ENCODE results near the gene C7orf33. TPM values are rescaled to one million over a fixed set of nuclear protein-coding genes. Genes with fewer than 3 reads are reported as not detected.
"Not testable (repeated sequence)": the region's sequence is repeated elsewhere in the genome, so short reads cannot be mapped to it uniquely, and the experiment has no call there.

The C7orf33 gene
- total RNA-seq, 3 donors from 2014 or later, result not detected

DNA sequence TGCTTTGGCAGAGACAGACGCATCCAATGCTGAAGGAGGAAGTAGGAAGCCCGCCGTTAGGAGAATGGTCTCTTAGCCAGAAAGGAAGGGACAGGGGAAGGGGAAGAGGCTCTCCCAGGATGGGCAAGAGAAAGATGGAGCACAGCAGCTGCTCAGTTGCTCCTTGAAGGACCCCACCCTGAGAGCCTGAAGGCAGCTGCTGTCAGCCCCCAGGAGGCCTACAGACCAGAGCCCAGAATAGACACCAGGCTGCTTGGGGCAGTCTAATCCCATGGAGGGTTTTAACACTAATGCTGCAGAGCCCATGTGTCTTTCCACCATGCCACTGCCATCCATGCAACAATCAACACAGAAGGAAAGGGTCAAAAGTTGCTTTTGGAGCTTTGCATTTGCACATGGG lies 3.5 kb upstream of the C7orf33 start:
- no peak for DNase-seq (ENCODE audit: low spot score in 2 of 2)
- no peak overlapping the region for H3K4me3 ChIP-seq
- intact Hi-C loops (cut with DNase I; ENCODE audit: low total_unique reads), result no loop called here

DNA sequence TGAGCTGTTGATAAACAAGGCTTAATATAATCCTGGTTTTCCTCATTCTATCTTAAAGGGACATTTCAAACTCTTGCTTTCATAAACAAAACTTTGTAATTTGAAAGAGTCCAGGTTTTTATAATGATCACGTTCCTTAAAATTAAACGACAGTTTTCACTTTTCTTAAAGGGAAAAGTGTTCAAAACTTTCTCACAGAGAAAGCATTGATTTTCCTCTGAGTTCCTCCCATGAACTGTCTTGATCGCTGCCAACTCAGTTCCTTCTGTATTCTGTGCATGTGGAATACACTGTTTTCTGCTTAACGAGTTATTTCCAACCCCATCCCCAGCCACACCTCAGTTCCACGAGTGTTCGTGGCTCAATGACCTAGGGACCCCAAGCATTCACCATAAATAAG lies 2.4 kb upstream of the C7orf33 start:
- no peaks in the 10 kb centered on the region for H3K36me3 ChIP-seq
- intact Hi-C loops (cut with DNase I; ENCODE audit: low total_unique reads), result no loop called here

More for the DNA sequence above, 3.5 kb upstream of the C7orf33 start:
- Histone ChIP-seq H3K27me3 (peaks cover 0 to 7% of the 10 kb centered on the region in 2 donors), H3K4me1 (no peaks in the 10 kb centered on the region), H3K9me3 (no peaks in the 10 kb centered on the region), H3K27ac (no peak overlapping the region), H3K36me3 (no peaks in the 10 kb centered on the region)
- TF ChIP-seq, protein P1, sequence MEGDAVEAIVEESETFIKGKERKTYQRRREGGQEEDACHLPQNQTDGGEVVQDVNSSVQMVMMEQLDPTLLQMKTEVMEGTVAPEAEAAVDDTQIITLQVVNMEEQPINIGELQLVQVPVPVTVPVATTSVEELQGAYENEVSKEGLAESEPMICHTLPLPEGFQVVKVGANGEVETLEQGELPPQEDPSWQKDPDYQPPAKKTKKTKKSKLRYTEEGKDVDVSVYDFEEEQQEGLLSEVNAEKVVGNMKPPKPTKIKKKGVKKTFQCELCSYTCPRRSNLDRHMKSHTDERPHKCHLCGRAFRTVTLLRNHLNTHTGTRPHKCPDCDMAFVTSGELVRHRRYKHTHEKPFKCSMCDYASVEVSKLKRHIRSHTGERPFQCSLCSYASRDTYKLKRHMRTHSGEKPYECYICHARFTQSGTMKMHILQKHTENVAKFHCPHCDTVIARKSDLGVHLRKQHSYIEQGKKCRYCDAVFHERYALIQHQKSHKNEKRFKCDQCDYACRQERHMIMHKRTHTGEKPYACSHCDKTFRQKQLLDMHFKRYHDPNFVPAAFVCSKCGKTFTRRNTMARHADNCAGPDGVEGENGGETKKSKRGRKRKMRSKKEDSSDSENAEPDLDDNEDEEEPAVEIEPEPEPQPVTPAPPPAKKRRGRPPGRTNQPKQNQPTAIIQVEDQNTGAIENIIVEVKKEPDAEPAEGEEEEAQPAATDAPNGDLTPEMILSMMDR (IDR thresholded peaks at IDR 0.05), result no peak
- TF ChIP-seq POLR2A (IDR thresholded peaks at IDR 0.05) (no peak), POLR2AphosphoS5 (IDR thresholded peaks at IDR 0.05) (no peak)

DNA sequence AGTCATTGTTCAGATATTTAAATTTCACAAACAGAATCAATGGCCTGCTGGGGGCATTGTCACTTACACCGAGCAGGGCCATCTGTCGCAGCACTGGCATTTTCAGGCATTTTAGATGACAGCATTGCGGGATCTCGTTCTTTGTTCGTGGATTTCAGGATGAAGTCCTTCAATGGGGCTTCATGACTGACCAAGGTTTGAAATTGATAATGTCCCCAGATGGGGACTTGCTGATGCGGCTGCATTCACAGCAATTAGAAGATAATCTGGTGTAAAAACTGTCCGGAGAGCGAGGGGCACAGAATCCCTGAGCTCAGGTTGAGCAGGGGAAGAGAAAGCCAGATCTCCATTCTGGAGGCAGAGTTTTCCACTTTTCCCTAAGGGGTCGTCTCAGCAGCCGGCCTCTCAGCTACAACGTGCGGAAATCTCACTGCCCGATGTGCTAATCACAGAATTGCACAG lies 1.9 kb upstream of the C7orf33 start:
- H3K4me1 ChIP-seq, result no peaks in the 10 kb centered on the region
- no peaks in the 10 kb centered on the region for H3K9me3 ChIP-seq
- peaks cover 0 to 7% of the 10 kb centered on the region in 2 donors for H3K27me3 ChIP-seq
- DNase-seq (ENCODE audit: low spot score in 2 of 2), result no peak
- no peaks in the 10 kb centered on the region for H3K36me3 ChIP-seq
- H3K27ac ChIP-seq, result no peak overlapping the region
- intact Hi-C loops (cut with DNase I; ENCODE audit: low total_unique reads), result no loop called here
- H3K4me3 ChIP-seq, result no peak overlapping the region
- TF ChIP-seq POLR2A (IDR thresholded peaks at IDR 0.05) (no peak), POLR2AphosphoS5 (IDR thresholded peaks at IDR 0.05) (no peak)
- TF ChIP-seq, protein P1 (IDR thresholded peaks at IDR 0.05), result no peak

More for the DNA sequence above, 2.4 kb upstream of the C7orf33 start:
- Histone ChIP-seq H3K9me3 (no peaks in the 10 kb centered on the region), H3K4me3 (no peak overlapping the region), H3K27me3 (peaks cover 0 to 7% of the 10 kb centered on the region in 2 donors), H3K27ac (no peak overlapping the region), H3K4me1 (no peaks in the 10 kb centered on the region)
- TF ChIP-seq POLR2AphosphoS5 (IDR thresholded peaks at IDR 0.05) (no peak), POLR2A (IDR thresholded peaks at IDR 0.05) (no peak)
- TF ChIP-seq, protein P1 (IDR thresholded peaks at IDR 0.05), result no peak
- DNase-seq (ENCODE audit: low spot score in 2 of 2), result no peak

GRCh38 chr7:148589640-148590039 lies 926 bp upstream of the C7orf33 start:
- no peak overlapping the region for H3K27ac ChIP-seq
- TF ChIP-seq, protein P1 (IDR thresholded peaks at IDR 0.05), result no peak
- no peak for TF ChIP-seq POLR2AphosphoS5 (IDR thresholded peaks at IDR 0.05)
- no peak for TF ChIP-seq POLR2A (IDR thresholded peaks at IDR 0.05)
- peaks cover 0 to 7% of the 10 kb centered on the region in 2 donors for H3K27me3 ChIP-seq
- no peaks in the 10 kb centered on the region for H3K4me1 ChIP-seq
- intact Hi-C loops (cut with DNase I; ENCODE audit: low total_unique reads), result no loop called here
- no peaks in the 10 kb centered on the region for H3K9me3 ChIP-seq
- no peaks in the 10 kb centered on the region for H3K36me3 ChIP-seq
- H3K4me3 ChIP-seq, result no peak overlapping the region
- DNase-seq (ENCODE audit: low spot score in 2 of 2), result no peak

DNA sequence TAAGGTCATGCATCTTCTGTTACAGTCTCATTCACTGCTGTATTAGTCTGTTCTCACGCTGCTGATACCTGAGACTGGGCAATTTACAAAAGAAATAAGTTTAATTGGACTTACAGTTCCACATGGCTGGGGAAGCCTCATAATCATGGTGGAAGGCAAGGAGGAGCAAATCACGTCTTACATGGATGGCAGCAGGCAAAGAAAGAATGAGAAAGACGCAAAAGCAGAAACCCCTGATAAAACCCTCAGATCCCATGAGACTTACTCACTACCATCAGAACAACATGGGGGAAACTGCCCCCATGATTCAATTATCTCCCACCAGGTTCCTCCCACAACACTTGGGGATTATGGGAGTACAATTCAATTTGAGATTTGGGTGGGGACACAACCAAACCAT lies 5.8 kb downstream of the C7orf33 start:
- intact Hi-C loops (cut with DNase I; ENCODE audit: low total_unique reads); H3K27me3 ChIP-seq: not testable (repeated sequence)

GRCh38 chr7:148598351-148598750 lies 7.8 kb downstream of the C7orf33 start:
- intact Hi-C loops (cut with DNase I; ENCODE audit: low total_unique reads), result no loop called here
- Histone ChIP-seq H3K4me1 (no peaks in the 10 kb centered on the region), H3K27ac (no peak overlapping the region), H3K9me3 (peaks cover 0 to 5% of the 10 kb centered on the region in 2 donors), H3K36me3 (no peaks in the 10 kb centered on the region), H3K27me3 (no peaks in the 10 kb centered on the region), H3K4me3 (no peak overlapping the region)
- TF ChIP-seq POLR2A (IDR thresholded peaks at IDR 0.05) (no peak), POLR2AphosphoS5 (IDR thresholded peaks at IDR 0.05) (no peak)
- TF ChIP-seq, protein P1 (IDR thresholded peaks at IDR 0.05), result no peak
- no peak for DNase-seq (ENCODE audit: low spot score in 2 of 2)

More for the DNA sequence above, 5.8 kb downstream of the C7orf33 start:
- H3K27ac ChIP-seq; DNase-seq (ENCODE audit: low spot score in 2 of 2); H3K4me1 ChIP-seq; H3K9me3 ChIP-seq; H3K4me3 ChIP-seq; H3K36me3 ChIP-seq: not testable (repeated sequence)
